Adipose tissue (tissue), 3 donors: ENCODE measurements around the gene LAMB4. TPM values are rescaled to one million over a fixed set of nuclear protein-coding genes. Genes with fewer than 3 reads are reported as not detected.

Experiments used
- H3K27ac ChIP-seq: one replicate; pipeline ENCODE4 v1.5.1; 2013; ENCODE audit warnings: low read depth, low read length
- WGBS, 3 donors: extraction: QIAGEN DNeasy Blood & Tissue Kit; methylation state at CpG; one replicate each; pipeline ENCODE4 v1.1.7; 2013; 5-methylcytosine and 5-hydroxymethylcytosine counted together
- polyA plus RNA-seq, 3 donors: library from polyadenylated mRNA; stranded (reverse); fragments of 200-250 nt; gene quantifications; one replicate each; pipeline ENCODE4 v1.2.3, GENCODE V29; 2013
- donor health status: healthy with polysubstance abuse.
- donor health status: Bipolar disorder and iron deficiency.
- donor health status: healthy.

The LAMB4 gene
- polyA plus RNA-seq, 3 donors: 0.13 to 0.17 TPM; not detected in 1

DNA sequence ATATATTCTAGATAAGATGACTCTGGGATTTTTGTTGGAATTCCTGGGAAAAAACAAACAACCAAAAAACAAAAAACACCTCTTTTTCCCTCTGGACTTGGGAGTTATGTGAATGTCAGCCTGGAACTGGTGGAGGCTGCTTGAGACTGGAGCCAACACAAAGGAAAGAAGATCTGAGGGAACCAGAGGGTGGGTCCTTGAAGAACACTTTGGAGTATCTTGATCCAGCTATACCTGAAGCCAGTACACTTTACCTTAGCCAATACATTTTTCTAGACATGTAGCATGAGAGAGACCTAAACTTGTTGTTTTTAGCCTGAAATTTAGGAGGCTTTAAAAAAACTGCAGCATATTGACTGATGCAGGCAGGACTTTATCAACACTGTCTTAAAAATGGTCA, 121.3 kb downstream of the LAMB4 start:
- H3K27ac ChIP-seq: no peak overlapping the region

DNA sequence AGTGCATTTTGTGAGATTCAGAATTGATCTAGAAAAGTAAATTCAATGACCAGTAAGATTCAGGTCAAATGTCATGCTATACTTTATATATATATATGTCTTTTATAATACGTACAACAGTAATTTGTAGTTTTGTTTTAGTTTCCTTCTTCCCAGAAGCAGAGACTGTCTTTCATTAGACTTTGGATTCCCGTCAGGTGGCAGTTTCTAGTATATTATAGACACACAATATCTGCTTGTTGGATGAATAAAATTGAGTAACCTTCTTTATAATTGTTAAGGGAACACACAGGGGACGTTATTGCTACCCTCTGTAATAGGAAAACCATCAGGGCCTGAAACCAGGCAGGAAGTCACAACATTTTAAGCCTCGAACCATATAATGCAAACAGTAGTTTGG, 121.9 kb downstream of the LAMB4 start:
- H3K27ac ChIP-seq: no peak overlapping the region
- WGBS, 3 donors: 85 to 92% (median 87%) methylated on average over 4 of the region's 4 CpGs

DNA sequence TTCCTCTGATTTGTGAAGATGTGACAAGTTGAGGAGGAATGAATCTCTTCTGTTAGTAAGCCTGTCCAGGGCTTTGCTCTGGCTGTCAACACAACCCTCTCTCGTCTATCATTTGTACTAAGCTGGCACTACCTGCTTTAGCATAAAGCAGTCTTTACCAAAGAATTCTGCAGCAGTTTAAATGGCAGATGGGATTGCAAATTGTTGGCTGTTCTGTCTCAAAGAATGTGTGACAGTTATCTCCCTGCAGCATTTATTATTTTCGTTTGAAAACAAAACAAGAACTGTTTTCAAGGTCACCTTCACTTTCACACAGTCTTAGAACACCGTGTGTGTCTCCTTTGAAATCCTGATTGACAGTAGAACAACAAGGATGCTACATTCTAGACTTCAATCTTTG, 122.4 kb downstream of the LAMB4 start:
- WGBS, 3 donors: 47 to 79% (median 78%) methylated on average over 3 of the region's 3 CpGs
- no peak overlapping the region for H3K27ac ChIP-seq

DNA sequence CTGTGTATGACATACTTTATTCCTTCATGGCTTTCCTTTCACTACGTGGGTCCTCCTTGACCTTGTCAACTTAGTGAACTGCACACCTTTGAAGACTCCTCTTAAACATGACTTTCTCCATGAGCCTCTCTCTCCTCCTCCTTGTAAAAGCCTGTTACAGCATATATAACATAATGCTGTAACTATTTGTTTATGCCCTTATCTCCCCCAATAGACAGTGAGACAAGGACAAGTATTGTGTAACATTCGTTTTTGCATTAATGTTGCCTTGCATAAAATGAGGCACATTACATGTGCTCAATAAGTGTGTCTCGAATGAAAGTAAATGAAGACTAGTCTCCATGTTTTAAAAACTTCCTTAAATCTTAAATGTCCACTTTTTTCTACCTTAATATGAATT, 122.9 kb downstream of the LAMB4 start:
- H3K27ac ChIP-seq: no peak overlapping the region
- 66 to 80% (median 77%) methylated on average over 3 of the region's 3 CpGs for WGBS, 3 donors

DNA sequence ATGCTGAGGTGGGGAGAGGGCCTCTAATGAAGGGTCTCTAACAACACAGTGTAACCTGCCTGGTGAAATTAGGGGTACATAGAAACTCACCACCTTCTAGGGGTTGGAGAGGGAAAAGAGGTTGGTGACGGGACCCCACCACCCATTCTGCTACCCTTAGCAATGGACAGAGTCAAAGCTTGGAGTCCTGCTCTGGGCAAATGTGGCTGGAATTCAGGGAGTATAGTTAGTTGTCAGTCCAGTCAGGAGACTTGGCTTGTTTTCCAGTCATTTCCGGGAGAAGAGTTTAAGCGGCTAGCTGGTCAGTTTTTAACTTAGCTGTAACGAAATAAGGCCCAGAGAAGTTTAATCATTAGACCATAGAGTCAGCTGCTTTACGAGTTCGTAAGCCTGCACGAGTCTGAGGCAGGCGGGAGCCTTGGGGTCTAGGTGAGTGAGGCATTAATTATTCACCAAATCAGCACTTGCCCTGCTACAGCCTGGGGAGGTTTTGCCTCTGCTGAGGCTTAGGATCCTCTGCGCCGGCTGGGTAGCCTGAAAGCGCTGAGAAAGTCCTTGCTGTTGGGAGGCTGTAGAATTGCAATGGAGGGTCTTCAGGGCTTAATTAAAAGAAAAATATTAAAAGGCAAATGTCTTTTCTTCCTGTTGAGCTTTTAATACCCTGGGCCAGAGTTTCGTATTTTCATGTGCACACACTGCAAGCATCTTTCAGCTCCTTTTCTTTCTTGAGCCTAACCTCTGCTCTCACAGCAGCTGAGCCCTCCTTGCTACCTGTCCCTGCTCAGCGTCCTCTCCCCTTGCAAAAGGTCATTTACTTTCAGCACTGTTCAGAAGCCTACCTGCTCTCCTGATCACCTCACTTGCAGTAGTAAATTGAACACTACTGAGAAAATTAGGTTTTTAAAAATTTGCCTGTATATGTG, 125.7 kb downstream of the LAMB4 start:
- WGBS, 3 donors: 35 to 46% (median 44%) methylated on average over 13 of the region's 13 CpGs
- H3K27ac ChIP-seq: no peak overlapping the region

DNA sequence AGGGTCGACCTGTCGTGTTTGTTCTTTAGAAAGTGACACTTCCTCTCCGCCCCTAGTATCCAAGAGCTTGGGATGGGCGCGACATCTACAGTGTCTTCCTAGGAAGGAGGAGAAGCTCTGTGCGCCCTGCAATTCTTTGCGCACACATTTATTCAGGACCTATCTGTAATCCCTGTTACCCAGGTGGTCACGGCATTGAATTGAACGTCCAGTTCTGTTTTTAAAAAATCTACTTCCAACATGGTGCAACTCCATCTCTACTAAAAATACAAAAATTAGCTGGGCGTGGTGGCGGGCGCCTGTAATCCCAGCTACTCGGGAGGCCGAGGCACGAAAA, 126.6 kb downstream of the LAMB4 start:
- no peak overlapping the region for H3K27ac ChIP-seq
- 35 to 43% (median 39%) methylated on average over 15 of the region's 15 CpGs for WGBS, 3 donors

DNA sequence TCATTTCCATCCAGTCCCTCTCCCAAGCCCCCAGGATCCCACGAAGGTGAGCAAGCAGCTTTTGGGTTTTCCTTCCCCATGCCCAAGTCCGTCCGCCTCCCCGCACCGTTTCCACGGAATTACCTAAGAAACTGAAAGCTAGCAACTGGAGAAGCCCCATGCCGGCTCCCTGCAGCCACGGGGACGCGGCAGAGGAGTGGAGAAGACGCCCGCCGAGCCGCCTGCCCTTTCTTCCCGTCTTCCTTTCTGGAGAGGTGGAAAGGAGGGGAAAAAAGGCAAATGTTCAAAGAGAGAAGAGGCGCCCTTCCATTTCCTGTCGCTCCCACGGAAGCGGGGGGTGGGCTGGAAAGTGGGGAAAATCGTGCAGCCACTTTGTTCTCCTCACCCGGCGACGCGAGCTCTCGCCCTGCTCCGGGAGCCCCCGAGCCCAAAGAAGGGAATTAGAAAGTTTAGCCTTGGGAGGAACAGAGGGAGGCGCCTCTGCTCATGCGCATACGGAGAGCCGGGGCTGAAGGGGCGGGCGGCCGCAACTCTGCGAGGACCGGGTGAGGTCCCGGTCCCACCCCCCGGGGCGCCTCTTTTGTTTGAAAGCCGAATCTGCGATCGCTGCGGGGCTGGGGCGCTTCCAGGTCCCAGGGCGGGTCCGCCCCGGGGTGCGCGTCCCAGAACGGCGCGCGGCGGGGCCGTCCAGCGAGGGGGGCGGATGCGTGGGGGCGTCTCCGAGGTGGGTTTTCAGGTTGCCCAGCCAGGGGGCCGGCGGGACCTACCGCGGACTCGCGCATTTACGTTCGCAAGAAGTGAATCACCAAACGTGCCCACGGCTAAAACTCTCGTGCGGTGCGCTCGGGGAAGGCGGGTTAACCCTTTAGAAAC, 127.2 kb downstream of the LAMB4 start, which contains the start of gene LAMB1:
Gene LAMB1 (minus strand): TSS at position 436 of the 873 bp plus-strand sequence. CDS start 276 bp downstream, at position 160.
- WGBS, 3 donors: 0 to 1% (median 1%) methylated on average over 71 to 75 of the region's 75 CpGs
- peak within 1 kb of the TSS; percentile 11 for H3K27ac ChIP-seq

DNA sequence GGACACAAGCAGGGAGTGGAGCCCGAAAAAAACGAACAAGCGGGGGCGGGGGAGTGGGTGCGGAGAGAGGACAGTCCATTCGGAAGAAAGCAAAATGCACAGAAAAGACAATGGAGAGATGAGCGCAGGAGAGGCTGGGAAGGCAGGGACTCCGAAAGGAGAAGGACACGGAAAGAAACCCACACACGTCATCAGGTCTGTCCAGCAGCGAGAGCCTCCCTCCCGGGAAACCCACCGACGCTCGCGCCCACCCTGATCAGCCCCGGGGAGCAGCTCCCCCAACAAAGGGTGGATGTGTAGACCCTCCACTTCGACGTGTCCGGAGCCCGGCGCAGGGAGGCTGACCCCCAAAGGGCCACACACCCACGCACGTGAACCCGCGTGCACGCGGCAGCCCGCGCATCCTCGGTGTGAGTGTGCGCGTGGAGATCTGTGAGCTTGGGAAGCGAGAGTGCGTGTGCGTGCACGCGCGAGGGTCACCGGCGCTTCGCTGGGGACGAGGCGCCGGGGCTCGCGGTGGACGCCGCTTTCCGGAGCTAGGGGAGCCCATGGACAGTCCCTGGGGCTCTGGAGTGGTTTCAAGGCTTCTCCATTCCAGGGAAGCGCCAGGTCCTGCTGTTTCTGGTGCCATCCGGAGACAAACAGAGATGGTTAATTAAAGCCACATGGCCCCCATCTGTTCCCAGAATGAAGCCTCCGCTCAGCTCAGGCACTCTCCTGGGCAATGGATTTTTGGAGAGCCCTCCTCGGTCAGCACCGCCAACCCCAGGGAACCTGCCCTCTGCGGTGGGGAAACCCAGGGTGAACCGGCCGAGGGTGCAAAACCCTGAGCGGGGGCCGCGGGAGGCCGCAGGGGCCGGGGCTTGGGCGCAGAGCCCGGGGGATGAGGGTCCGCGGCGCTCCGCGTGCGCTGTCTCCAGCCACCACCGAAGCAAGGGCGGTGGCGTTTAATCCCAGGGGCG, 128.1 kb downstream of the LAMB4 start:
- 1 to 2% (median 2%) methylated on average over 75 of the region's 75 CpGs for whole genome bisulfite sequencing, 3 donors
- H3K27ac ChIP-seq: peak overlapping the region; percentile 11

DNA sequence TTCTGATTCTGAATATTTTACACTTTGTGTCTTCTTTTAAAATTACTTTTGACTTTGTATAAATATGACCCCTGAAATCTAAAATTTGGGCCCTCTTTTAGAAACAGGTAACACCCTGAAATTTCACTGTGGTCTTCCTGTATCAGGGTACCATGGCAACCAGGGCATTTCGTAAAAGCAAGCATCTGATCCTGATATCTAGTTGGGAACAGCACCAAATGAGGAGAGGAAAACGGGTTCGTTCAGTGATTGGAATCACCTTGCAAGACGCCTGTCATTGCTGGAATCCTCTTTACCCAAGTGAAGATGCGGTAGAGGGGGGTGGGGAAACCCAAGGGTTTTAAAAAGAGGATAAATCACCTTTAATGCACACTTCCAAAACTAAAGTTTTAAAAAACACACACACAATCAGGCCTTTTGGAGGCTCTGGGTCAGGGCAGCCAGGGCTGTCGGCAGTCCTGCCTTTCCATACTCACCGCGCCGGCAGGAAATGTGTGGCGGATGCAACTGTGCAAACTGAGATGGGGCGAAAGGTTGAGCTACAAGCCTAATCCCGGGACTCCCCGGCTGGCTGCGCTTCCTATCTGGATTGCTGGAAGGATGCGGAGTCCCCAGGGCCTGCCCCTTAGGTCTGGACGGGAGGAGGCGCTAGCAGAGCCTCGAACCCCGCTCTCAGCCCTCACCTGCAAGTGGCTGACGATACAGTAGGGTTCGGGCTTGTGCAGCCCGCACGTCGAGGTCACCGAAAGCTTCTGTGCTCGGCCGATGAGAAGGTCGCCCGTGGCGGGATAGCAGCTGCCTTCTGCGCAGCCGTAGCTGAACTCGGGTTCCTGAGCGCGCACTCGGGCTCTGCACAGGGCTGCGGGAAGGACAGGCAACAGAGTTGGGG, 129.0 kb downstream of the LAMB4 start:
- 10 to 34% (median 11%) methylated on average over 37 of the region's 37 CpGs for WGBS, 3 donors
- no peak overlapping the region for H3K27ac ChIP-seq

DNA sequence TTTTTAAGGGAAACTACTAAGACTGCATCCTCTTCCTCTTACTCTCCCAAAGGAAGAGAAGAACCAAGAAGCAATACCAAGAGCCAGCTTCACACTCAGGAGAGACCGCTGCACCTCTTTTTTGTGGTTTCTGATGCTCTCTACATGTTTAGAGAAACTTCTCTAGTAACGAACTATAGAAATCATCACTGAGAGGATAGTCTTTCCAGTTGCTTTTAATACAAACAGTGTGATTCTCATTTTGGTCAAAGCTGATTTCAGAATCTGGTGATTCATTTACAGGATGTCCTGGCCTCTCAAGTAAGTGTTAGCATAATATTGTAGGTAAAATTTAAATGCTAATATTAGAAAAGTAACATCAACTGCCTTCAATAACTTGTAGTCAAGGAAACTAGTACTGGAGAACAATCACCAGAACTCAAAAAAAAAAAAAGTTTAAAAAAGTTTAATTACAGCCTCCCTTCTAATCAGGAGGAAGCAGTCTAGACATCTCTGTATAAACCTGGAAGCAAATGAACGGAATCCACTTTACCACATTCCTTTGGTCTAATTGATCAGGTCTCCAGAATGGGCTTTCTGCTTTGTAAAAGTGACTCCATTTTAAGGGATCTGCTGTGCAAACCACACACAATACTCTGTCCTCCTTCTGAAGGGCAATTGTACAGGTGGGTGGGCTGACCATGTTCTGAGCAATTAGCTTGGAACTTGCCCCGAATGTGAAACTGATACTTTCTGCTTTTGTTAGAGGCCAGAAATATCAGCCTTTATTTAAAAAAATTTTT, 130.2 kb downstream of the LAMB4 start:
- WGBS, 3 donors: 64 to 74% (median 71%) methylated on average over 4 of the region's 4 CpGs
- H3K27ac ChIP-seq: no peak overlapping the region

DNA sequence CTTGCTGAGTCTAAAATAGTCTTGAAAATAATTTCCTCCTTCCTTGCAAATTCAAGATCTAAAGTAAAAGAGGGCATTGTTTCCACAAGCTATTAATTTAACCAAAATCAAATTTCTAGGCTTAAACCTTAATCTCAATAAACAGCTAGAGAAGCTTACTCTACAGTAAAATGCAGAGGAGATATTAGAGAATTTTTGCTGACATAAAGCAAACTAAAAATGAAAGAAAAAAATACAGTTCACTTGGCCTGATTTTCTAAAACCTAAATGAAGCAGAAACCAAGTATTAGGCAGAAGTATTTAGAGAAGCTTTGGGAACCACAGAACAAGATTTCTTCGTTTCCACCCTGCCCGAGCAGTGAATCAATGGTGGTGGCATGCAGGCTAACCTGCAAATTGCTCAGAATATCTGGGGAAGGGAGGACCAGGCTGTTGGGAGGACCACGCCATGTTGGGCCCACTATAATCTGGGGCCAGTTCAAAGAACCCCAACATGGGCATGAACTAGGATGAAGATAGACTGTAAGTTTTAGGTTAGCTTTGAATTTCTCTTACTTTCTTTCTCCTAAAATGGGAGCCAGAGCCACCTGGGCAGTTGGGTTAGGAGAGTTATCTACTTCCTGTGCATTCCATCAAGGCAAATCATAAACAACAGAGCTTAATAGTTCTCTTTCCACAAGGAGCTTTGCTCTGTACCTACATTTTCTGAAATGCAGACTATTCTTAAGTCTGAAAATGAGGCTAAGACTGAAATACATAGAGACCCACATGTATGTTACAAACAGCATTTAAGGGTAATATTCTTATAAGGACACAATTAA, 131.3 kb downstream of the LAMB4 start:
- no peak overlapping the region for H3K27ac ChIP-seq
- WGBS, 3 donors: 83 to 85% (median 84%) methylated on average over 3 of the region's 3 CpGs

DNA sequence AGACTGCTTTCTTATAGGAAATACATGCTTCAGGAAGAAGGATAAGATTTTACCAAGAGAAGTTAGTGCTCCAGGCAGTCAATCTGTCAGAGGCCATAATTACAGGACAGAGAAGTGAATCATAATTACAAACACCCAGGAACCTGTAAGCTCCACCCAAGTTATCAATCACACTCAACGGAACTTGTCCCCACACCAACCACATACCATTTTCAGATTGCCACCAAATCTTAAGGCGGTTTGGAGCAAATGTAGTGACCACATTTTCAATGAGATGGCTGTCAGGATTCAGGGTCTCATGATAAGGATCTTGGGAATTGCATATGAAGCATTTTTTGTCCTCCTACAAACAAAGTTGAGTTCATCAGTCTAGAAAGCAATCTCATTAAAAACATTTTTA, 132.0 kb downstream of the LAMB4 start:
- H3K27ac ChIP-seq: no peak overlapping the region

DNA sequence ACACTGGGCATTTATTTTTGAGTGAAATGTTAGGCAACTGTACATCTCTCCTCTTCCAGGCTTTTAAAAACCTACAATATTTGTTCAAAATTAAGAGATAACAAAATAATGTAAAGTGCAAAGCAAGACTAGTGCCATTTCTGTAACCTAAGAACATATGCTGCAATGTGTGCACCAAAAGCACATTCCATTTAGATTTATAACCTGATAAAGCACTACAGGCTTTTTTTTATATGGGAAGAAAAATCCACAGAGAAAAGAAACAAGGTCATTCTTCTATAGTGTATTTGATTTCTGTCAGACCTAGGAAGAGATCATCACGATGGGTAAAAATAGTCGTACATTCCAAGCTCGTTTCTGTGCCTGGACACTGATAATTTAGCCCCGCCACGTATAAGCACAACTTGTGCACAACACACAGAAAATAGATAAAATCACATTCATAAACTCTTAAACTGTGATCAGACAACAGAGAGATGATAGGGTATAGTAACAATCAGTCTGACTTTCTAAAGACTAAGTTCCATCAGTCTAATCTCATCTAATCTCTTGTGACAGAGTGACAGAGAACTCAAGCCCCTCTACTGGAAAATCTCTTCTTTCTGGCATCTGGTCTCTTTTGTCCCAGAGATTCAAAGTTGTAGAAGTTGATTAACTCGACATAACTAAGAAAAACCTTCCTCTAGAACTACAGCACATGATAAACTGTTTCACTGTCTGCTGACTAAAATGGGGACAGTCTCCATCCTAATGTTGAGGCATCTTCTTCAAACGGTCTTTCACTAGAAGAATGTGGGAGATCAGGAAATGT, 133.9 kb downstream of the LAMB4 start:
- WGBS, 3 donors: 59 to 67% (median 66%) methylated on average over 7 of the region's 7 CpGs
- H3K27ac ChIP-seq: no peak overlapping the region

More for the DNA sequence above, 132.0 kb downstream of the LAMB4 start:
- 77 to 86% (median 79%) methylated on average over 2 of the region's 2 CpGs for WGBS, 3 donors

DNA sequence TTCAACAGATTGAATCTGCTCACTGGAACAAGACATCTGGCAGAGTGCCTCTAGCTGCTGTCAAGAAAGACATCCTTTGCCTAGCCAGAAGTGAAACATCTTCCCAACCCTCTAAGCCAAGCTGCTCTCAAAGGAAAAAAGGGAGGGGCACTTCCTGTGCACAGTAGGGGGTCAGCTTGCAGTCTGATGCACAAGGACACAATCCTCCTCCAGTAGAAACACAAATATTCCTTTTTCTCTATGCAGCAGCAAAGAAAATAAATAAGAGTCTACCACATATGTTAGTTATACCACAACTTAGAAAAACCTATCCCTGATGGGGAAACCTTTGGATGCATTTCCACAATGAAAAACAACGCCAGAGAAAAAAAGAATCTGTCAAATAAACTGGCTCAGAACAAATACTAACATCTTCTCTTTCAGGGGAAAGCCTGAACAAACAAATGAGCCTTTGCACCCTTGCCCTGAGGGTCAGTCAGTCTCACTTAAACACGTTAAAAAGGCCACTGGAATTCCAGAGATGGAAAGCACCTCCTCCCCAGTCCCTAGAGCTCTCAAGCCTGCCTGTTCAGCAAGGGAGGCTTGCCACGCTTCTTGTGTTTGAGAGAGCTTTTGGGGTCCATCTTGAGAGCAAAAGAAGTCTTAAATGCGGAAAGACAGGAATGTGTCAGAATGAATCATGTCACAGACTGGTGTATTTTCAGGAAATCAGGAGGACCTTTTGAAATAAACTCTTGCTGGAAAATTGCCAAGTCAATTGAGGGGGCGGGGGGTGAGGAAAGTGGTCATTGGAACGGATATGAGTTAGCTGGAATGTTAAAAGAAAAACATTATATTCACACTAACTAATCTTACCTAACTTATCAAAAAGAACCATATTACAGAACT, 134.7 kb downstream of the LAMB4 start:
- H3K27ac ChIP-seq: no peak overlapping the region
- 31 to 50% (median 33%) methylated on average over 6 of the region's 6 CpGs for WGBS, 3 donors
